HG03025 (cell line): ENCODE data around the gene HOMER2.
A peak's percentile ranks its signal among the peaks of the same experiment; 100 is the strongest.
"Not testable (repeated sequence)": the region's sequence is repeated elsewhere in the genome, so short reads cannot be mapped to it uniquely, and the experiment has no call there.

Experiments
- ATAC-seq: cut with Tn5 transposase; IDR thresholded peaks from one replicate; pipeline ENCODE4 v1.9.1; 2021; ENCODE audit warnings: mild to moderate bottlenecking, moderate library complexity; ENCODE audit not compliant: unreplicated experiment, low FRiP score

The HOMER2 gene

DNA sequence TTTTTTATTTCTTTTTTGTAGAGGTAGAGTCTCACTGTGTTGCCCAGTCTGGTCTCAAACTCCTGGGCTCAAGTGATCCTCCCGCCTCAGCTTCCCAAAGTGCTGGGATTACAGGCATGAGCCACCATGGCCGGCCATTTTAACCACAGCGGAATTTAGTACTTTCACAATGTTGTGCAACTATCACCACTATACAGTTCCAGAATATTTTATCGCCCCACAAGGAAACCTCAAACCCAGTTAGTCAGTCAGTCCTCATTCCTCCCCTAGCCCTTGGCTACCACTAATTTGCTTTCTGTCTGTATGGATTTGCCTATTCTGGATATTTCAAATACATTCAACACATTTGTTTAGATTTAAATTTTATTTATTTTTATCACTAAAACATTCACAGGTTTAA, 15.5 kb upstream of the HOMER2 start:
- ATAC-seq: no peak

DNA sequence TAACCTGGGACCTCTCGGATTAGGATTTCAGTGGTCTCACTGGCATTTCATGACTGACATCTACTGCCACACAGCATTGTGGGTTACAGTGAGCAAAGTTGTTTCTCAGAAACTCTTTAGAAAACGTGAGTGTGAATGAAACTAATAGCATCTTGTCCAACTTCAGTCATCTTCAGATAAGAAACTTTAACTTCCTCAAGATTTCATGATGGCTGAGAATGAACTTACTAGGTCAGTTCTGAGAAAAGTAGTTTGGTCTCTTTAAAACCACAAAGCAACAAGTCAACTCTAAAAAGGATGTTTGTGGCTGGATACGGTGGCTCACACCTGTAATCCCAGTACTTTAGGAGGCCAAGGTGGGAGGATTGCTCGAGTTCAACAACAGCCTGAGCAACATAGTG, 14.2 kb upstream of the HOMER2 start:
- peak; percentile 55 for ATAC-seq

DNA sequence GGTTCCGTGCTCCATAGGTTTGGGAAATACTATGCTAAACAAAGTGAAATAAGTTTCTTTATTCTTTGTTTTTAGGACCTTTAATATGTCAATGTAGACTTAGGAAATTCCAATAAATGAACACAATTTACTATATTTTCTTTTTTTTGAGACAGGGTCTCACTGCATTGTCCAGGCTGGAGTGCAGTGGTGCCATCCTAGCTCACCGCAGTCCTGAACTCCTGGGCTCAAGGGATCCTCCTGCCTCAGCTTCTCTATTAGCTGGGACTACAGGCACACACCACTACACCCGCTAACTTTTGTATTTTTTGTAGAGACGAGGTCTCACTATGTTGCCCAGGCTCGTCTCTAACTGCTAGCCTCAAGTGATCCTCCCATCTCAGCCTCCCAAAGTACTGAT, 12.4 kb upstream of the HOMER2 start:
- ATAC-seq: no peak

DNA sequence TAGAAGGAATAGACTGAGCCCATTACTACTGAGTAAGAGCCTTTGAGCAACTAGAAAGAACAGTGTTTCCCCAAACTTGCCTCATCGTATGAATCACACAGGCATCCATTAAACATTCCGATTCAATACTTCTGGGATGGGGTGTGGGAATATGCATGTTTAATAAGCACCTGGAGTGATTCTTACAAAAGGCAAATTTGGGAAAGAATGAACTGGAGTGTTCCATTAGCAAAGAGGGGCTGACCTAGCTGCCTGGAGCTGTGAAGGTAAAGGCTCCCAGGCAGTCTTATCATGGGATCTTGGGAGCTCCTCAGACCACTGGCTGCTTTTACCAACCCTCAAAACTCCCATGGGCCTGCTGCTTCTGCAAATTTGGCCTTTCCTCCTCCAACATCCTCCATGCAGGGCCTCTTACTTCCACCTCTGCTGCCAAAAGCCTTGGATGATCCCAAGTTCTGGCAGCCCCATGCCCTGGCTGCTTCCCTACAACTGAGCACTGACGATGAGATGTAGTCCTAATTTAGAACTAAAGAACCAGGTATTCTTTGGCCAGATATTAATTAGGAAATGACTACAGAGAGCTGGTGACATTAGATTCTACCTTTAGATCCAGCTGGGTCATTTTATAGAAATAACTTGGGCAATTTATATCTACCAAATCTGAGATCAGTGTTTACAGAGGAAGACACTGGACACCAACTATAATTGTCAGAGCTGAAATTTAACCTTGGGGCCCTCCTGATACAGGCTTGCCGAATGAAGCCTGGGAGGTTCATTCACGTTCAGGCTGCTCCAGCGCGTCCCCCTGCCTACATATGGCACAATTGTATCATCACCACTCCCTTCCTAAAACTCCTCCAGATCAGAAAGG, 11.2 kb upstream of the HOMER2 start:
- ATAC-seq: no peak

DNA sequence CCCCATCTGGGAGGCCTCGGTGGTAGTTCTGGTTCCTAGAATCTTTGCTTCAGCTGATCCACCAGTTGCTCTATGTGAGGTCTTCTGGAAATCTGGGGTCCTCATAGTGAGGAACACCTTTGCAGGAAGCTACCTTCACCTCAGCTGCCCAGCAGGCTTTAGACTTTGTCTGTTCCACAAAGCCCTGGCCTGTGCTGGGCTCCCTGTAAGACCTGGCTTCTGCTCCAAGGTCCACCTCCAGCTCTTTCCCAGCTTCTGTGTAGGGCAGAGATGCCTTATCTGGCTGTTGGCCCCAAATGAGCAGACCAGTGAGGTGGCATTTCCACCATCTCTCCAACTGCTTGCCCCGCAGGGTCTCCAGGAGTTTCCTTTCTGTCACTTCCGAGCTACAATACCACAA, 8.2 kb upstream of the HOMER2 start:
- ATAC-seq: no peak

DNA sequence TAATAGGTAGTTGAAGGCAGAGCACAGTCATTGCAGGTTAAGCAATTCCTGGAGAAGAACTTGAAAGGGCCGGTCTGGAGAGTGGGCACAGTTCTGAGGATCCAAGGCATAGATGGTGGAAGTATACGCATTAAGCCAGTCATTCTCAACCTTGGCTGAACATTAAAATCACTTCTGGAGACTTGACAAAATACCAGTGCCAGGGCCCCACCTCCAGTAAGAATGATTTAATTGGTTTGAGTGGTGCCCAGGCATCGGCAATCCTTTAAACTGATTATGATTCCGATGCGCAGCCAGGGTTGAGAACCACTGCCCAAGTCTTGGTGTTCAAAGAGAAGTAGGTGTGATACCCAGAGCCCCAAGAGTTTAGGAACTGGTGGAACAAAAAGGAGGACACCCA, 6.9 kb upstream of the HOMER2 start:
- ATAC-seq: no peak

DNA sequence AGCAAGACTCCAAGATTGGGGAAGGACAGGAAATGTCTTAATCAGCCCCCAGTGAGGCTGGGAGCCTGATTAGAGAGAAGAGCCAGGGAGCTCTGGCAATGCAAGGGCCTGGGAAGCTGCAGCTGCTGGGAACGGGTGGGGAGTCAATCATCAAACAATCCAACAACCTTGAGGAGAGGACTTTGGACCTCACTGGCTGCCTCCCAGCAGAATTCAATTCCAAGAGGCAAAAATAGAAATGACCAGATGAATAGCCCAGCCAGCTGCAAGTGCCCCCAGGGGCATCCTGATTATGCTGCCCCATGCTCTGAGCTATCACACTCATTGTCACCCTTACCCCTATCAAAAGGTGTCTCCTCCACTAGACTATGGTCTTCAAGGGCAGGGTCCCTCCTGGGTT, 6.1 kb upstream of the HOMER2 start:
- ATAC-seq: no peak

DNA sequence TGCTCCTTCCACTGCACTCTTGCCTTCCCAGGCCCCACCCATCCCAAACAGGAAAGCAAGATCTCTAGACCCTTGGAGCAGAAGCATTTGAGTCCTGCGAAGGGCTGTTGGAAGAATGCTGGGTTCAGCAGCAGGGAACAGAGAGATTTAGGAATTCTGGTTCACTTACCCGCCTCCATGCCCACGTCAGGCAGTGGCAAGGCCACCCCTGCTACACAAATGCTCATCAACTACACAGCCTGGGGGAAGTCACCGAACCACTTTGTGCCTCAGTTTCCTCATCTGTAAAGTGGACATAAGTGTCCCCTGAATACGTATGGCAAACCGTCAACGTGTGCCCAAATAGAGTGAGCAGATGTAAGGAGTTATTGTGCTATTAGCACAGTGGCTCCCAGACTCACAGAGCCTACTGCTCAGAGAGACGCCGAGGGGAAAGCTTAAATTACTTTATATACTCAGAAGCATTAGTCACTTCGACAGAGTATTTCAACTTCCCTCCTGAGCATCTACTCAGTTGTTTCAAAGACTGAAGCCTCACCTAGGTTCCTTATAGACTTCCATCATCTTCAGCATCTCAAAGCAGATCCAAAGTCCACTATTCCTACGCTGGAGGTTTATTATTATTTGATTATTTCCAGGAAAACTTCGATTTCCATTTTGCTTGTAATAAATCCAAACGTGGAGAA, 905 bp downstream of the HOMER2 start:
- ATAC-seq: no peak

DNA sequence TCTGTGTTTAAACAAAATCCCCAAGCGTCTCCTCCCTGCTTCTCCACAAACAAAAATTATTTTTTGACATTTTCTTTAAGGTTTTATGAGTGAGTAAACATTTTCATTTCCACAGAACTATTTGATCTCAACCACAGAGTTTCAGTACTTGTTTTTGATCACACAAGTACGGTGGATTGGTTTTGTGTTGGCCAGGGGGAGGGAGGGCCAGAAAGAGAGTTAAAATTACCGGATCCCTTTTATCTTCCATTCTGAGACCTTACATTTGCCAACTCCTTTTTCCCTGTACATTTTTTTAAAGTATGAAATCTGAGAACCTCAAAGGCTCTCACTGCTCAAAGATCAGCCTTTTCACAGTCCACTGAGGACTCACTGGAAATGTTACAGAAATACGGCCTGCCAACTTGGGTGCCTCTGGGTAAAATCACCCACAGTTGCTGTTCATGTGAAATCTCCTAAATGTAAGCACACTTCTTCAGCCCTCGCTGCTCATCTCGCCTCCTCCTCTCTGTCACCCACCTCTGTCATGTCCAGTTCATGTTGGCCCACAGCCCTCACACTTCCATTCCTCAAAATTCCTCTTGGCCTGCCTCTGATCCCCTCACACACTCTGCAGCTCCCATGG, 1.7 kb downstream of the HOMER2 start:
- ATAC-seq: no peak

DNA sequence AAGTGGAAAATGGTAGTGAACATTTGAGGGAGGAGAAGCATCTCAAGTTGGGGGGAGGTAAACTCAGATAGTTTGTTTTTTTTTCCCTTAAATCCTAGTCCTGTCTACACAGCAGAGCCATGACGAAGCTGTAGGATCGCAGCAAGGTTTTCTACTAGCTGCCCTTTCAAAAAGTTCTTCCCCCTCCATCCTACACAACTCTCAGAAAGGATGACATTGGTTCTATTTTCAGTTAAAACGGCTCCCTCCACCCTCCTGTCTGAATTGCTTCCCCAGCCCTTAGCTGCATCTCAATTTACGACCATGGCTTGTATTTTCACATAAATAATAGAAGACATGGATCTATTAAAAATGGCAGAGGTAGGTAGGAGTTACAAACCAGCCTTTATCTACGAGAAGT, 2.2 kb downstream of the HOMER2 start:
- ATAC-seq: no peak

DNA sequence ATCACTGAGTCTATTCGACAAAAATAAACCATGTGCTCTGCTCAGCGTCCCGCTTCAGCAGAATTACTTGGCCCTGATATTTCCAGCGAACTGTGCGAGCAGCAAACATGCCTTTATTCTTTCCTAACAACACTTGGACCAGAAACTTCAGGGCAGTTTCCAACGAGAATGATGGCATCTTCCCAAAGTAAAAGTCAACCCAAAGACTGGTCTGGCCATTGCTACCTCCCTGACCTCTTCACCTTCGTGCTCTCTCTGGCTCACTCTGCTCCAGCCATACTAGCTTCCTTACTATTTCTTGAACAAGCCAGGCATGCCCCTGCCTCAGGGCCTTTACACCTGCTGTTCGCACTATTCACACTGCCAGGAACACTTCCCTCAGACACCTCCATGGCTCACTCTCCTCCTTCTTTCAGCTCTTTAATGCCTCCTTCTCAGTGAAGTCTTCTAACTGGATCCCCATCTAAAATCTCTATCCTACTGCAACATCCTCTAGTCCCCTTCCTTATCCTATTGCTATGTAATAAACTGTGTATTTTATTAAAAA, 6.3 kb downstream of the HOMER2 start:
- ATAC-seq: no peak

DNA sequence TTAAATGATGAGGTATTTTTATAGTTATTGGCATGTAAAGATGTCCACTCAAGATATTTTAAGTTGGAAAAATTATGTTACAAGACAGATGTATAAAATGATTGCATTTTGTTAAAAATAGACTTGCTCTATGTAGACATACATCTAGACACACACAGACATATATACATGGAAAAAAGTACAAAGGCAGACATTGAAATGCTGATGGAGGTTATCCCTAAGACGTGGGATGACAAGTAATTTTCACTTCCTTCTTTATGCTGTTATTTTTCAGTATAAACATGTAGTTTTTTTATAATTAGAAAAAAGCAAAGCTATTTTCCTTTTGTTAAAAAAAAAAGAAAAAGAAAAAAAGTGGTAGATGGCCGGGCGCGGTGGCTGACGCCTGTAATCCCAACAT, 7.2 kb downstream of the HOMER2 start:
- ATAC-seq: no peak

DNA sequence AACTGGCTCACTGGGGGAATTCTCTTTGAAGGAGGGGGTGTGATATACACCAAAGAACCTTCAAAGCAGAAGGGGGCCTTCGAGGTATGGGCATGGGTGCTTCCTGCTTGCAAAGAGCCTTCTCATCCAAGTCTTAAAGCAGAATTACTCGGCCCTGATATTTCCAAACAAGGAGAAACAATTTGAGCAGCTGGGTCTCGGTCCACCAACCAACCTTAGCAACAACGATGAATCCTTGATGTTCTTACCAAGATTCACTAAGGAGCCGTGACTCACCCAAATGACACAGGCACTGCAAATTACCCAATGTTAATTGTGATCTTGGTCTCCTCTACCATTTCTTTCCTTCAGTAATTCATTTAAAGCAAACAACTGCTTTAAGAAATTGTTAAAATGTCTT, 7.7 kb downstream of the HOMER2 start:
- ATAC-seq: no peak

DNA sequence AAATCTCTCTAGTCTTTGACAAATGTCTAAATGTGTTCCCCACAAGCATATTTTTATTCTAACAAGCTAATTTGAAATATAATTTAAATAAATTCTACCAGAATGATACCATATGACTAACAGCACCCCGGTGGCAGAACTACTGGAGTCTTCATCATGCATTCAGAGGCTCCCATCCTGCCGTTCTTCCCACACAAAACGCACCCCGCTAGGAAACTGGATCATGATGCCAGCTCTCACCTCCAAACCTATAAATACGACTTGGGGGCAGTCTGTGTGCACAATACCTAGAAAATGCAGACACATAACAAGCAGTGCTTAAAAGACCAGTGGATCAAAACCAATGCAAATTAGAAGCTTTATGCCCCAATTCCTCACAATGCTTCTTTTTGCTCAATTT, 8.5 kb downstream of the HOMER2 start:
- no peak for ATAC-seq

DNA sequence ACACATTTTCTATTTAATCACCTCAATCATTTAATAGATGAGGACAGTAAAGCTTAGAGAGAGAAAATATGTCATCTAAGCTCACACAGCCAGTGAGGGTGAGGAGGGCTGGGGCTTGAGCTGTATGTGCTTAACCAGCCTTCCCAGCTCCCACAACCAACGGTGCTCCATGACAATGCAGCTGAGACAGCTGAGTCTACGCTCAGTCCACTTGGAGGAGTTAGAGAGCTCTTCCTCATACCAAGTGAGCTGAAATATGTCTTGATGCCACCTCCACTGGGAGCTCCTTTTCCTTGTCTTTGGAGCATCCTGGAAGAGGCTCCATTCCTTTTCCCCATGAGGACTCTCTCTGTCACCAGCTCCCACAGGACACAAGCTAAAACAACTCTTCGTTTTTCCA, 9.3 kb downstream of the HOMER2 start:
- no peak for ATAC-seq

DNA sequence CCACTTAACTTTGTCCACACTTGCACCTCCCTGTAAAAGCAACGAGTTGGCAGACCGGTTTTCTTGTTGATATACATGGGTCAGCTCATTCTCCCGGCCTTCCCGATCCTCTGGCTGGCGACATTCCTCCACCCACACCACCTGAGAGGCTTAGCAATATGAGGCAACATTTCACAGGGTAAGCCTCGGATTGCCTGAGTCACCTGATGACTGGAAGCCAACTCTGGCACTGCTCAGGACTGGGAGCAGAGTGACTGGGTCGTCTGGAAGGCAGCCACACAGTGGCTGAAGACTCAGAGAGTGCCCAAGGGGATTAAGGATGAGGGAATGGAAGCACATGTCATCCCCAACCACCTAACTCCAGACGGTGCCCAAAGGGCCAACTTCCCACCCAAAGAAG, 9.8 kb downstream of the HOMER2 start:
- ATAC-seq: no peak

DNA sequence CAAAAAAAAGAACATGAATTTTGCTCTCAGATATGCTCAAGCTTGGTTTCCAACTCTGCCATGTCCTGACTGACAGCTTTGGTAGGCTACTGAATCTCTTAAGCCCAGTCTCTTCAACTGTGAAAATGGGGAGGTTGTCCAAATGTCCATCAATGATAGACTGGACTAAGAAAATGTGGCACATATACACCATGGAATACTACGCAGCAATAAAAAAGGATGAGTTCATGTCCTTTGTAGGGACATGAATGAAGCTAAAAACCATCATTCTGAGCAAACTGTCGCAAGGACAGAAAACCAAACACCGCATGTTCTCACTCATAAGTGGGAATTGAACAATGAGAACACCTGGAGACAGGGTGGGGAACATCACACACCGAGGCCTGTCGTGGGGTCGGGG, 12.8 kb downstream of the HOMER2 start:
- ATAC-seq: not testable (repeated sequence)

DNA sequence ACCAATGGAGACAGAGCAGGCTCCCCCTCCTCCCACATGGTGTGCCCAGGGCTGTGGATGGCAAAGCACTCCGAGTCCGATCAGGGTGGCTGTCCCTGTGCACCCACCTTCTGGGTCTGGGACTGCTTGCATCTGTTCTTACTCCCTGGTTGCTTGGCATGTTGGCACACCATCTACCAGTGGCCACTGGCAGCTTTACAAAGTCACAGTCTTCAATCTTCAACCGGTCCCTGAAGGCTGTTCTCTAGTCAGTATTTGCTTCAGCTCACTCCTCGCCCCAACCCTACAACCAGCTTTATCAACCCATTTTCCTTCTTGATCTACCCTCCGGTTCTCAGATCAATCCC, 14.8 kb downstream of the HOMER2 start:
- no peak for ATAC-seq

DNA sequence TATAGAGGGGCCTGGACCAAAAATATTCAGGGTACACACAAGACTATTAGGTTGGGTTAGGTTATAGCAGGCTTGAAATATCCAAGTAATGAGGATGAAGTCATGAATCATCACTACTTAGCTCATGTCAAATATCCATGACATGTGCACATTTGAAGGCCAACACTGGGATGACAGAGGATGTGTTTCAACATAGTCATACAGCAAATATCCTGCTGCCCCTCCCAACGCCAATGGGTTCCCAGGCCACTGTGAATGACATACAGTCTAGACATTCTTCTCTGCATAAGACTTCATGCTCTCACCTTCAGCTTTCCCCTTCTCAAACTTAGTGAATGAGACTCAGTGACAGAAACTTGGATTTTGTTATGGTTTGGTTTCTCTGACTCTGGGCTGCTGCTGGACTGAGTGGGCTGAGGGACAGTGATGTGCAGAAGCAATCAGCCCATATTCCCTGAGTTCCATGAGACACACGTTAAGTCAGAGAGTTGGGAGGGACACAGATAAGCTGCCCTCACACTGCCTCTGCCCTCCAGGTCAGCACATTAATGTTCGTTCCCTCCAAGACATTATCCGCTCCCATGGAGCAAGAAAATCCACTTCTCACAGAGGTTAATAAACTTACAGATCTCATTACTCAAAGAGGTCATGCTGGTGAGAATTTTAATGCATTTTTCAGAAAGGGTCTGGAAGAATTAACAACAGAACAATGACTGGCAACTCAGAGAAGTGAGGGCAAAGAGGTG, 15.4 kb downstream of the HOMER2 start:
- no peak for ATAC-seq

DNA sequence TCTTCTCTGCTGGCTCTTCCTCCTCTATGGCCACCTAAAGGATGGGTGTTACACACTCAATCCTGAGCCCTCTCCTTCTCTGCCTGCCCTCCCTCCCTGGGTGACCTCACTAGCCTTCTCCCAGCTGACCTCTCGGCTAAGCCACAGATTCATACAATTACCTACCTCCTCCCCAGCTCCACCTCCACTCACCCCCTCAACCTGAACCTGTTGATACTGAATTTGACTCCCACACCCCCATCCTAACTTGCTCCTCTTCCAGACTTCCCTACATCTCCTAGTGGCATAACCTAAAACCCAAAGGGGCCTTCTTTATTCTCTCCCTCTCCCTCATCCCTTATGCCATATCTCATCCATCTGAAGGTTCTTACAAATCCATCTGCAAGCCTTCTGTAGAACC, 17.1 kb downstream of the HOMER2 start:
- no peak for ATAC-seq
